Motor neuron (in vitro differentiated cells): ENCODE results near the gene MRC2. TPM values are rescaled to one million over a fixed set of nuclear protein-coding genes. Genes with fewer than 3 reads are reported as not detected.
"Not testable (repeated sequence)": the region's sequence is repeated elsewhere in the genome, so short reads cannot be mapped to it uniquely, and the experiment has no call there.

ENCODE experiments used
- ATAC-seq, 8 experiments: fragments of 200-7000 bp; cut with Tn5 transposase; replicated peaks in 6 of 8; 2 replicates each; pipeline ENCODE4 v1.8.0; 2021; ENCODE audit warnings: mild to moderate bottlenecking in 8 of 8, moderate library complexity in 8 of 8
- H3K27ac ChIP-seq, 2 donors: fragments of 250-450 bp; sonication (Bioruptor Pico); 2 replicates each; pipeline ENCODE4 v1.9.0; 2021; ENCODE audit warnings: antibody characterized with exemption in 2 of 2, mild to moderate bottlenecking in 2 of 2, moderate library complexity in 1 of 2
- H3K4me1 ChIP-seq, 2 donors: fragments of 250-450 bp; sonication (Bioruptor Pico); replicated peaks in 1 of 2; 2 replicates each; pipeline ENCODE4 v1.6.1; 2021; ENCODE audit warnings: antibody characterized with exemption in 2 of 2, mild to moderate bottlenecking in 2 of 2, moderate library complexity in 1 of 2
- H3K4me3 ChIP-seq, 5 donors: fragments of 250-450 bp; sonication (Bioruptor Pico); 2 replicates each; pipeline ENCODE4 v1.9.0; 2021; ENCODE audit warnings: antibody characterized with exemption in 5 of 5, mild to moderate bottlenecking in 5 of 5, moderate library complexity in 4 of 5
- WGBS, 10 experiments: fragments of 450-650 bp; shearing (Covaris generic); methylation state at CpG; one replicate each; pipeline ENCODE4 v1.0.0; 2022; 5-methylcytosine and 5-hydroxymethylcytosine counted together
- in situ Hi-C, 9 experiments: fragments of 400-800 bp; cut with MboI; loops; one replicate each; pipeline ENCODE4 v1.15.0; 2021; ENCODE audit warnings: low sequenced_read_pairs in 9 of 9, low pct_unique_long_range_greater_than_20kb in 2 of 9; ENCODE audit not compliant: unreplicated experiment in 9 of 9
- total RNA-seq, 8 experiments: library from RNA; unstranded; fragments of 300-600 nt; gene quantifications; 2 replicates each; pipeline versions ENCODE4 v1.2.3 to v1.2.4, GENCODE V29; 2022

Gene MRC2
- total RNA-seq = 100 to 1,000 TPM in 1 of 8 experiments, 10 to 100 TPM in 6, 1 to 10 TPM in 1; 6.9 to 207 (median 33.6) TPM

- ATAC-seq = peak; percentile 45 to 75 (median 69)
- Histone ChIP-seq H3K4me3 (peak within 1 kb of the TSS; percentile 43 to 62 (median 59)), H3K4me1 (peaks cover 12 to 24% of the 10 kb centered on the region in 2 donors), H3K27ac (peak within 1 kb of the TSS; percentile 40 to 62)
- in situ Hi-C loops = no loop called here
- WGBS, 10 experiments = no CpG with 5 or more reads among the region's 68 CpGs
These were observed at the start of gene MRC2 for GRCh38 chr17:62627219-62627903. TSS of gene MRC2 (plus strand) at chr17:62627670. CDS start at chr17:62627803, 133 bp downstream.

GRCh38 chr17:62578757-62579487, 48.5 kb upstream of the MRC2 start:
- no peak overlapping the region for H3K4me3 ChIP-seq
- H3K27ac ChIP-seq = no peak overlapping the region
- 67 to 94% (median 83%) methylated on average over 1 to 2 of the region's 2 CpGs; no CpG with 5 or more reads in 3 of the 10 experiments for WGBS, 10 experiments

GRCh38 chr17:62580947-62581346, 46.5 kb upstream of the MRC2 start:
- no peak overlapping the region for H3K27ac ChIP-seq
- ATAC-seq = no peak
- WGBS, 10 experiments = 36 to 100% (median 95%) methylated on average over 1 to 2 of the region's 2 CpGs
- in situ Hi-C loops = no loop called here
- H3K4me1 ChIP-seq = no peaks in the 10 kb centered on the region
- H3K4me3 ChIP-seq = no peak overlapping the region

More at GRCh38 chr17:62578757-62579487, 48.5 kb upstream of the MRC2 start:
- H3K4me1 ChIP-seq = no peaks in the 10 kb centered on the region
- ATAC-seq = peak in 1 of 8 experiments; percentile 17
- in situ Hi-C loops = no loop called here

GRCh38 chr17:62581764-62582163, 45.7 kb upstream of the MRC2 start:
- H3K27ac ChIP-seq = no peak overlapping the region
- H3K4me3 ChIP-seq = no peak overlapping the region
- H3K4me1 ChIP-seq = no peaks in the 10 kb centered on the region
- 13 to 100% (median 55%) methylated on average over 1 of the region's 1 CpG; no CpG with 5 or more reads in 4 of the 10 experiments for WGBS, 10 experiments
- in situ Hi-C loops = no loop called here
- ATAC-seq = peak in 1 of 8 experiments; percentile 16

GRCh38 chr17:62587554-62587953, 39.9 kb upstream of the MRC2 start:
- Histone ChIP-seq H3K4me1 (no peaks in the 10 kb centered on the region), H3K27ac (no peak overlapping the region), H3K4me3 (no peak overlapping the region)
- in situ Hi-C loops = no loop called here
- peak in 1 of 8 experiments; percentile 23 for ATAC-seq
- WGBS, 10 experiments = 20 to 100% (median 89%) methylated on average over 1 to 2 of the region's 2 CpGs; no CpG with 5 or more reads in 5 of the 10 experiments

- 57 to 100% (median 100%) methylated on average over 1 to 5 of the region's 7 CpGs; no CpG with 5 or more reads in 4 of the 10 experiments for WGBS, 10 experiments
- in situ Hi-C loops = no loop called here
- ATAC-seq = peak in 1 of 8 experiments; percentile 47
- H3K4me1 ChIP-seq = no peaks in the 10 kb centered on the region
- H3K4me3 ChIP-seq = no peak overlapping the region
- H3K27ac ChIP-seq = no peak overlapping the region
These were observed 39.4 kb upstream of the MRC2 start for GRCh38 chr17:62588109-62588508.

GRCh38 chr17:62591333-62591732, 36.1 kb upstream of the MRC2 start:
- Histone ChIP-seq H3K27ac (no peak overlapping the region), H3K4me3 (no peak overlapping the region), H3K4me1 (no peaks in the 10 kb centered on the region)
- WGBS, 10 experiments = 41 to 100% (median 86%) methylated on average over 3 to 6 of the region's 6 CpGs; no CpG with 5 or more reads in 1 of the 10 experiments
- ATAC-seq = no peak
- in situ Hi-C loops = no loop called here

GRCh38 chr17:62591822-62592221, 35.6 kb upstream of the MRC2 start:
- ATAC-seq, H3K27ac ChIP-seq, H3K4me1 ChIP-seq, in situ Hi-C loops, H3K4me3 ChIP-seq: not testable (repeated sequence)
- 70 to 100% (median 85%) methylated on average over 2 to 11 of the region's 11 CpGs for WGBS, 10 experiments

GRCh38 chr17:62592341-62593099, 35.0 kb upstream of the MRC2 start:
- H3K4me3 ChIP-seq = no peak overlapping the region
- H3K4me1 ChIP-seq = no peaks in the 10 kb centered on the region
- in situ Hi-C loops = no loop called here
- 60 to 100% (median 95%) methylated on average over 1 to 7 of the region's 9 CpGs; no CpG with 5 or more reads in 3 of the 10 experiments for WGBS, 10 experiments
- H3K27ac ChIP-seq = no peak overlapping the region
- ATAC-seq = peak in 1 of 8 experiments; percentile 54

- Histone ChIP-seq H3K4me3 (no peak overlapping the region), H3K27ac (no peak overlapping the region), H3K4me1 (no peaks in the 10 kb centered on the region)
- in situ Hi-C loops = no loop called here
- ATAC-seq = no peak
- 90 to 100% (median 100%) methylated on average over 1 to 5 of the region's 5 CpGs; no CpG with 5 or more reads in 1 of the 10 experiments for WGBS, 10 experiments
These were observed 32.0 kb upstream of the MRC2 start for GRCh38 chr17:62595484-62595883.

GRCh38 chr17:62596662-62597061, 30.8 kb upstream of the MRC2 start:
- no peak overlapping the region for H3K27ac ChIP-seq
- in situ Hi-C loops = no loop called here

GRCh38 chr17:62597150-62597549, 30.3 kb upstream of the MRC2 start:
- WGBS, 10 experiments = 75 to 100% (median 100%) methylated on average over 1 to 2 of the region's 2 CpGs; no CpG with 5 or more reads in 1 of the 10 experiments
- in situ Hi-C loops = no loop called here
- Histone ChIP-seq H3K4me1 (no peaks in the 10 kb centered on the region), H3K27ac (no peak overlapping the region), H3K4me3 (no peak overlapping the region)
- no peak for ATAC-seq

More at GRCh38 chr17:62596662-62597061, 30.8 kb upstream of the MRC2 start:
- WGBS, 10 experiments = 83 to 100% (median 100%) methylated on average over 1 to 2 of the region's 2 CpGs; no CpG with 5 or more reads in 1 of the 10 experiments
- H3K4me3 ChIP-seq = no peak overlapping the region
- ATAC-seq = no peak
- H3K4me1 ChIP-seq = no peaks in the 10 kb centered on the region

- Histone ChIP-seq H3K27ac (no peak overlapping the region), H3K4me3 (no peak overlapping the region), H3K4me1 (no peaks in the 10 kb centered on the region)
- in situ Hi-C loops = no loop called here
- WGBS, 10 experiments = 50 to 100% (median 88%) methylated on average over 1 to 2 of the region's 2 CpGs
- peak in 3 of 8 experiments; percentile 79 to 85 (median 85) for ATAC-seq
These were observed 29.6 kb upstream of the MRC2 start for GRCh38 chr17:62597920-62598319.
